ENCODE results near the gene OSGIN1. TPM values are rescaled to one million over a fixed set of nuclear protein-coding genes. Genes with fewer than 3 reads are reported as not detected.
A peak's percentile ranks its signal among the peaks of the same experiment; 100 is the strongest.

Gene OSGIN1
- total and polyA plus RNA-seq, 2 of the 8 experiments (the other 6 are each of a cell fraction or from before 2014, with no cell fraction given): 0.58 to 0.76 TPM

GRCh38 chr16:84015399-84015798 is 62.4 kb downstream of the OSGIN1 start:
- no peak overlapping the region for H3K23ac ChIP-seq (ENCODE audit: insufficient read length)
- no peak overlapping the region for H4K91ac ChIP-seq (replicated peaks; ENCODE audit: insufficient read length, low read length)
- TF ChIP-seq SIRT6 (IDR thresholded peaks at IDR 0.05; ENCODE audit: low read length) (no peak), CREB1 (IDR thresholded peaks at IDR 0.05) (no peak), CTCF (IDR thresholded peaks at IDR 0.05; ENCODE audit: control extremely low read depth in 1 of 3, insufficient read depth in 1 of 3, low read depth in 1 of 3, low read length in 3 of 3) (no peak)
- H3K27me3 ChIP-seq (replicated peaks in 1 of 4; ENCODE audit: control insufficient read depth in 3 of 4, extremely low read depth in 1 of 4, insufficient read depth in 3 of 4, low read length in 3 of 4): no peaks in the 10 kb centered on the region
- no peak overlapping the region for H2BK5ac ChIP-seq (ENCODE audit: low read depth, low read length)
- H2BK20ac ChIP-seq (ENCODE audit: low read length): no peak overlapping the region
- H3K14ac ChIP-seq (ENCODE audit: insufficient read length): no peak overlapping the region
- H4K20me1 ChIP-seq (replicated peaks in 1 of 2; ENCODE audit: control insufficient read depth in 1 of 2, insufficient read depth in 2 of 2, low read length in 2 of 2): no peaks in the 10 kb centered on the region
- no peak overlapping the region for H3K4me3 ChIP-seq (ENCODE audit: extremely low read depth in 1 of 4, insufficient read depth in 2 of 4, low read depth in 3 of 4, low read length in 4 of 4)
- H3K18ac ChIP-seq (ENCODE audit: extremely low read depth, low read length): no peak overlapping the region
- H2BK15ac ChIP-seq (ENCODE audit: low read length): no peak overlapping the region
- H4K8ac ChIP-seq (ENCODE audit: extremely low read depth, insufficient read depth, low read length): peak overlapping the region; percentile 45; the same call in 1 of the 2 replicates
- POLR2A ChIA-PET (ENCODE audit: partially characterized antibody): no interaction called here
- CTCF ChIA-PET (ENCODE audit: partially characterized antibody): interaction anchor here (1.0 to 2.8 kb wide), 2 partner anchors 28 to 59 kb away, joined by 3 to 7 read pairs; no protein-coding TSS in a partner anchor
- DNase-seq (ENCODE audit: low read depth in 1 of 2, low spot score in 2 of 2) (no peak), FAIRE-seq (no peak)
- no peak overlapping the region for H2BK12ac ChIP-seq (ENCODE audit: low read depth, low read length)
- H3K56ac ChIP-seq (replicated peaks; ENCODE audit: insufficient read length, low read depth, low read length): no peak overlapping the region
- no peak overlapping the region for H2AFZ ChIP-seq (ENCODE audit: low read length)
- no peak overlapping the region for H2BK120ac ChIP-seq (replicated peaks; ENCODE audit: low read depth, low read length)
- H3K79me2 ChIP-seq (ENCODE audit: control insufficient read depth in 1 of 2, insufficient read depth in 2 of 2, low read length in 2 of 2): no peaks in the 10 kb centered on the region
- H3K9me3 ChIP-seq (ENCODE audit: insufficient read depth in 2 of 2, low read depth in 1 of 2, low read length in 1 of 2): peaks cover 0 to 1% of the 10 kb centered on the region in 2 experiments; a peak in 1 of 4 replicates
- no peaks in the 10 kb centered on the region for H3K36me3 ChIP-seq (ENCODE audit: control insufficient read depth in 2 of 4, insufficient read depth in 4 of 4, low read length in 3 of 4)
- H3K4ac ChIP-seq (replicated peaks; ENCODE audit: insufficient read length, low read depth, low read length): no peak overlapping the region
- no peaks in the 10 kb centered on the region for H3K23me2 ChIP-seq (ENCODE audit: low read depth, low read length)
- H3K79me1 ChIP-seq (ENCODE audit: low read depth, low read length): no peaks in the 10 kb centered on the region
- no peak overlapping the region for H3K4me2 ChIP-seq (ENCODE audit: insufficient read depth in 1 of 2, low read depth in 2 of 2, low read length in 2 of 2)
- H2AK5ac ChIP-seq (ENCODE audit: low read depth, low read length): no peak overlapping the region
- no peak overlapping the region for H4K5ac ChIP-seq (ENCODE audit: insufficient read length, low read depth, low read length)
- no peak overlapping the region for H3K27ac ChIP-seq (ENCODE audit: low read depth, low read length)
- 96% methylated on average over 12 of the region's 12 CpGs; no CpG with 5 or more reads in 1 of the 2 experiments for WGBS, 2 experiments (ENCODE audit: extremely low coverage in 1 of 2, insufficient coverage in 1 of 2, insufficient read length in 1 of 2, insufficient replicate concordance in 2 of 2, low coverage in 1 of 2, low lambda C conversion rate in 2 of 2, missing lambda C conversion rate in 1 of 2)
- H3K4me1 ChIP-seq (replicated peaks in 1 of 4; ENCODE audit: control insufficient read depth in 3 of 4, insufficient read depth in 4 of 4, low read length in 3 of 4): no peaks in the 10 kb centered on the region; a peak in 1 of 7 replicates
- H3K9ac ChIP-seq (replicated peaks in 1 of 4; ENCODE audit: extremely low read depth in 1 of 4, low read depth in 3 of 4, low read length in 3 of 4): no peak overlapping the region

Measured in H1 (cell line).